Effector memory CD8-positive, alpha-beta T cell (primary cell): ENCODE measurements around the gene LAMA5.

Experiments used
- ATAC-seq: fragments of 150-1000 bp; cut with Tn5 transposase; replicated peaks from 2 replicates; pipeline ENCODE4 v1.10.0; 2021; ENCODE audit warnings: mild to moderate bottlenecking, moderate library complexity
- DNase-seq, 3 experiments: peaks; one replicate each; pipeline ENCODE4 v3.0.0; 2021
- H3K27ac Mint-ChIP-seq, 2 donors: one replicate each; pipeline ENCODE4 v1.8.0; 2022; ENCODE audit warnings: mild to moderate bottlenecking in 2 of 2, mixed read lengths in 2 of 2, moderate library complexity in 2 of 2
- H3K27me3 Mint-ChIP-seq, 2 donors: one replicate each; pipeline ENCODE4 v1.8.0; 2022; ENCODE audit warnings: mixed read lengths in 2 of 2
- H3K36me3 Mint-ChIP-seq: one replicate; pipeline ENCODE4 v1.8.0; 2022; ENCODE audit warnings: mild to moderate bottlenecking, moderate library complexity, mixed read lengths; ENCODE audit not compliant: insufficient read depth
- H3K4me1 Mint-ChIP-seq, 2 donors: one replicate each; pipeline ENCODE4 v1.8.0; 2022; ENCODE audit warnings: low read depth in 2 of 2, mixed read lengths in 2 of 2
- H3K4me3 Mint-ChIP-seq, 2 donors: one replicate each; pipeline ENCODE4 v1.8.0; 2022; ENCODE audit warnings: mild to moderate bottlenecking in 2 of 2, mixed read lengths in 2 of 2, moderate library complexity in 2 of 2
- H3K9me3 Mint-ChIP-seq, 2 donors: one replicate each; pipeline ENCODE4 v1.8.0; 2022; ENCODE audit warnings: mixed read lengths in 2 of 2

The LAMA5 gene

GRCh38 chr20:62408640-62409039 is 41.5 kb upstream of the LAMA5 start:
- H3K4me1 Mint-ChIP-seq = peaks cover 16 to 30% of the 10 kb centered on the region in 2 donors
- no peaks in the 10 kb centered on the region for H3K27me3 Mint-ChIP-seq
- H3K4me3 Mint-ChIP-seq = peak overlapping the region in 1 of 2 donors; percentile 23
- no peak overlapping the region for H3K27ac Mint-ChIP-seq
- peaks cover 7% of the 10 kb centered on the region for H3K36me3 Mint-ChIP-seq
- DNase-seq (no peak), ATAC-seq (no peak)
- no peaks in the 10 kb centered on the region for H3K9me3 Mint-ChIP-seq

GRCh38 chr20:62408055-62408454 is 40.9 kb upstream of the LAMA5 start:
- H3K4me3 Mint-ChIP-seq = peak overlapping the region; percentile 79 to 80
- H3K27ac Mint-ChIP-seq = no peak overlapping the region
- peaks cover 16 to 30% of the 10 kb centered on the region in 2 donors for H3K4me1 Mint-ChIP-seq
- ATAC-seq (no peak), DNase-seq (no peak)
- no peaks in the 10 kb centered on the region for H3K27me3 Mint-ChIP-seq
- no peaks in the 10 kb centered on the region for H3K9me3 Mint-ChIP-seq
- H3K36me3 Mint-ChIP-seq = peaks cover 7% of the 10 kb centered on the region

DNA sequence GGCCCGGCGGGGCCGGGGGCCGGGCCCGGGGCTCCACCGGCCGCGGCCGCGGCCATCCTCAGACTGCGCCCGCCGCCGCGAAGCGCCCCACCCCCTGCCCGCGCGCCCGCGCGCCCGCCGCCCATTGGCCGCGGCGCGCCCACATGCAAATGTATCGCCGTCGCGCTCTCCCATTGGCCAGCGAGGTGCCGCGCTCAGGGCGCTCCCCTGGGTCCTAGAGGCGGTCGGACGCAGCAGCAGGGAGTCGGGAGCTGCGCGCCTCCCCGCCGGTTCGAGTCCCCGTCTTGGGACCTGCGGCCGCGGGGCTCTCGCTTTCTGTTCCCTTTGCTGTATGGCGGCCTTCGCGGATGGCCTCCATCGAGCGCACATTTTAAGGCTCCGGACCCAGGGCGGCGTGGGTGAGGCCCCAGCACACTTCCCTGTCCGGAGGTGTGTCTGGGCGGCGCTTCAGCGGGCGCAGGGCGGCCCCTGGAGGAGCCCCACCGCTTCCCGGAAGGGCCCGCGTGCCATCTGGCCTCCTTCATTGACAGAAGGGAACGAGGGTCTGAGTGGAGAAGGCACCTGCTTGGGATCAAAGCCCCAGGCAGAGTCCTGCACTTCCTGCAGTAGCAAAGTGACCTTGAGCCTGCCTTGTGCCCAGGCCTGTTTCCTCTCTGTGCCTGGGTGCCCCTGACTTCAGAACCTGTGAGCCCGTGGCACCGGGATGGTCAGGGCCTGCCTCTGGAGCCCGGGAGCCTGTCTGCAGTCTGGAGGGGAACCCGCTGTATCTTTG is 40.3 kb upstream of the LAMA5 start, which contains the start of gene CABLES2:
Gene CABLES2 (minus strand): TSS at position 65 of the 772 bp plus-strand sequence. CDS start 9 bp downstream, at position 56.
- H3K4me1 Mint-ChIP-seq = peaks cover 16 to 30% of the 10 kb centered on the region in 2 donors
- peak within 1 kb of the TSS; percentile 63 to 79 for H3K27ac Mint-ChIP-seq
- DNase-seq (peak; percentile 86 to 90 (median 88)), ATAC-seq (peak; percentile 95)
- no peaks in the 10 kb centered on the region for H3K27me3 Mint-ChIP-seq
- H3K4me3 Mint-ChIP-seq = peak within 1 kb of the TSS; percentile 79 to 82
- peaks cover 7% of the 10 kb centered on the region for H3K36me3 Mint-ChIP-seq
- no peaks in the 10 kb centered on the region for H3K9me3 Mint-ChIP-seq

DNA sequence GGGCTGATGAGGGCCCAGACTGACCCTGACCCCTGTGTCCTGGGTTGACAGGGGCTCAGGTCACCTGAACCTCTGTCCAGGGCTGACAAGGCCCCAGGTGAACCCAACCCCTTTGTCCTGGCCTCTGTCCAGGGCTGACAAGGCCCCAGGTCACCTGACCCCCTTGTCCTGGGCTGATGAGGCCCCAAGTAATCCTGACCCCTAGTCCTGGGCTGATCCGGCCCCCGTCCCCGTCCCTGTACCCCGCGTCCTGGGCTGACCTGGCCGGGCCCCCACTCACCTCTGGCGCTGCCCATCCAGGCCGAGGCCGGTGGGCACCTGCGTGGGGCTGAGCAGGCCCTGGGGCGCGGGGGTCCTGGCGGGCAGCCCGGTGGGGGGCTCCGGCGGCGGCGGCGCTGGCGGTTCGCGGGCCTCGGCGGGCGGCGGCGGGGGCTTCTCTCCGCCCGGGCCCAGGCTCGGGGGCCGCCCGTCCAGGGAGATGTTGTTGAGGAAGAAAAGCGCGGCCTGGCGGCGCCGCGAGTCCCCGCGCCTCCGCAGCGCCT is 39.6 kb upstream of the LAMA5 start:
- H3K36me3 Mint-ChIP-seq = peaks cover 7% of the 10 kb centered on the region
- ATAC-seq = no peak
- H3K27me3 Mint-ChIP-seq = no peaks in the 10 kb centered on the region
- H3K9me3 Mint-ChIP-seq = no peaks in the 10 kb centered on the region
- H3K4me1 Mint-ChIP-seq = peaks cover 16 to 30% of the 10 kb centered on the region in 2 donors
- peak overlapping the region; percentile 63 to 79 for H3K27ac Mint-ChIP-seq
- DNase-seq = no peak
- peak overlapping the region; percentile 78 to 82 for H3K4me3 Mint-ChIP-seq

GRCh38 chr20:62405981-62406513 is 38.9 kb upstream of the LAMA5 start:
- H3K4me1 Mint-ChIP-seq = peaks cover 16 to 31% of the 10 kb centered on the region in 2 donors
- DNase-seq (no peak), ATAC-seq (no peak)
- peak overlapping the region; percentile 78 to 82 for H3K4me3 Mint-ChIP-seq
- peaks cover 13% of the 10 kb centered on the region for H3K36me3 Mint-ChIP-seq
- peak overlapping the region; percentile 63 to 79 for H3K27ac Mint-ChIP-seq
- H3K27me3 Mint-ChIP-seq = no peaks in the 10 kb centered on the region
- H3K9me3 Mint-ChIP-seq = no peaks in the 10 kb centered on the region

GRCh38 chr20:62405108-62405980 is 38.2 kb upstream of the LAMA5 start:
- H3K36me3 Mint-ChIP-seq = peaks cover 15% of the 10 kb centered on the region
- H3K4me1 Mint-ChIP-seq = peaks cover 16 to 31% of the 10 kb centered on the region in 2 donors
- no peaks in the 10 kb centered on the region for H3K27me3 Mint-ChIP-seq
- H3K4me3 Mint-ChIP-seq = peak overlapping the region; percentile 78 to 82
- no peaks in the 10 kb centered on the region for H3K9me3 Mint-ChIP-seq
- H3K27ac Mint-ChIP-seq = peak overlapping the region; percentile 63 to 79
- ATAC-seq = no peak
- DNase-seq = no peak

- ATAC-seq (no peak), DNase-seq (no peak)
- H3K27me3 Mint-ChIP-seq = no peaks in the 10 kb centered on the region
- H3K27ac Mint-ChIP-seq = no peak overlapping the region
- H3K9me3 Mint-ChIP-seq = no peaks in the 10 kb centered on the region
- H3K4me3 Mint-ChIP-seq = no peak overlapping the region
- peaks cover 16 to 26% of the 10 kb centered on the region in 2 donors for H3K4me1 Mint-ChIP-seq
- H3K36me3 Mint-ChIP-seq = peaks cover 16% of the 10 kb centered on the region
Observed at GRCh38 chr20:62404761-62405107, 37.6 kb upstream of the LAMA5 start.

- Mint-ChIP-seq H3K4me3 (peak overlapping the region in 1 of 2 donors; percentile 20), H3K27ac (no peak overlapping the region), H3K27me3 (no peaks in the 10 kb centered on the region), H3K9me3 (no peaks in the 10 kb centered on the region), H3K36me3 (peaks cover 18% of the 10 kb centered on the region), H3K4me1 (peaks cover 16 to 23% of the 10 kb centered on the region in 2 donors)
- no peak for ATAC-seq
- DNase-seq = no peak
Observed at GRCh38 chr20:62404112-62404665, 37.1 kb upstream of the LAMA5 start.

GRCh38 chr20:62403331-62403730 is 36.2 kb upstream of the LAMA5 start:
- Mint-ChIP-seq H3K9me3 (no peaks in the 10 kb centered on the region), H3K27me3 (no peaks in the 10 kb centered on the region), H3K36me3 (peaks cover 15% of the 10 kb centered on the region), H3K4me1 (peaks cover 16 to 23% of the 10 kb centered on the region in 2 donors), H3K27ac (no peak overlapping the region), H3K4me3 (no peak overlapping the region)
- DNase-seq = no peak
- ATAC-seq = no peak

DNA sequence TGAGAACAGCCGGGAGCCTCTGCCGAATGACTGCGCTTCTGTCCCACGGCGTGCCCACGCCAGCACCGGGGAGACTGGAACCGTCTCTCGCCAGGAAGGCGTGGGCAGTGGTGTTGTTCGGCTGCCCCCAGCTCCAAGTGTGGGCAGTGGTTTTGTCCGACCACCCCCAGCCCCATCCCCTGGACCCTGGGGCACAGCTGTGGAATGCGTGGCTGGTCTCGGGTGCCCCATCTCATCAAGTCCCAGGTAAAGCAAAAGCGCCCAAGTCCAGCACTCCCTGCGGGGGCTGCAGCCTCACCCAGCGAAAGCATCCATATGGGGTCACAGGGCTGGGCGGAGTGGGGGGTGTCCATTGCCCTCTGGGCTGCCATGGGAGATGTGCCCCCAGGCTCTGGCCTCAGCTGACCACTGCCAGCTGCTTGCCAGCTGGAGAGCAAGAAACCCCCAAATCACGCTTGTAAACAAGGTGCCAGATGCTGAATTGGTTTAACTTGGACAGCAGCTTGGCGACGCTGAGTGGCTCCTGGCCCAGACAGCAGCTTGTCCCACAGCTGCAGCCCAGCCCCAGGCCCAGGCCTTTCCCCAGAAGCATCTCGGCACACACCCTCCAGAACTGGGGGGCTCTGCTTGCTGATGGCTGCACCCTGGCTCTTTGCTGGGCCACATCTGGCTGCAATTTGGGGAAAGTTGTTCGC is 35.5 kb upstream of the LAMA5 start:
- Mint-ChIP-seq H3K4me3 (no peak overlapping the region), H3K36me3 (peaks cover 17% of the 10 kb centered on the region), H3K27me3 (no peaks in the 10 kb centered on the region), H3K9me3 (peaks cover 0 to 7% of the 10 kb centered on the region in 2 donors), H3K4me1 (peaks cover 17 to 21% of the 10 kb centered on the region in 2 donors), H3K27ac (no peak overlapping the region)
- DNase-seq = no peak
- ATAC-seq = no peak

GRCh38 chr20:62401331-62401779 is 34.2 kb upstream of the LAMA5 start:
- peaks cover 17 to 20% of the 10 kb centered on the region in 2 donors for H3K4me1 Mint-ChIP-seq
- H3K27me3 Mint-ChIP-seq = no peaks in the 10 kb centered on the region
- ATAC-seq = no peak
- peaks cover 24% of the 10 kb centered on the region for H3K36me3 Mint-ChIP-seq
- H3K27ac Mint-ChIP-seq = peak overlapping the region in 1 of 2 donors; percentile 60
- DNase-seq = no peak
- H3K9me3 Mint-ChIP-seq = peaks cover 0 to 8% of the 10 kb centered on the region in 2 donors
- H3K4me3 Mint-ChIP-seq = no peak overlapping the region

DNA sequence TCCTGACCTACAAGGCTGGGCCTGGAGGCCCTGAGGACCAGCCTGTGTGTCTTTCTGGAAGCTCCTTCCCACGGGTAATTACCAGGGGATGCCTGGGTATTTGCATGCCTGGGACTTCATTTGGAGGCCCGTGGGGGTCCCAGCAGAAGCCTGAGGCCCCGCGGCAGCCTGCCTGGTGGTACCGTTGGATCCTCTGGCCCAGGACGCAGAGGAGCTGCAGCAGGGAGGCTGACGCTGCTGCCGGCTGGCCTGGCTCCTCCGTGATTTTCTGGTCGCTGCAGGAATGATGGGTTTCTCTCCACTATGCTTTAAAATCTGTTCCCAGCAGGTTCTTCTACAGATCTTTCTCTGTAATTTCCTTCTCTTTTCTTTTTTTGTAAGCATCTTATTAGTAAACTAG is 33.4 kb upstream of the LAMA5 start:
- Mint-ChIP-seq H3K4me3 (no peak overlapping the region), H3K27ac (peak overlapping the region in 1 of 2 donors; percentile 60), H3K4me1 (peaks cover 9 to 12% of the 10 kb centered on the region in 2 donors), H3K36me3 (peaks cover 28% of the 10 kb centered on the region), H3K9me3 (peaks cover 0 to 8% of the 10 kb centered on the region in 2 donors), H3K27me3 (no peaks in the 10 kb centered on the region)
- ATAC-seq (no peak), DNase-seq (no peak)
